ENCODE results near the gene NXT2. TPM values are rescaled to one million over a fixed set of nuclear protein-coding genes. Genes with fewer than 3 reads are reported as not detected.

NXT2 gene
- total RNA-seq, 1 donor from 2014 or later: 9.3 TPM

DNA sequence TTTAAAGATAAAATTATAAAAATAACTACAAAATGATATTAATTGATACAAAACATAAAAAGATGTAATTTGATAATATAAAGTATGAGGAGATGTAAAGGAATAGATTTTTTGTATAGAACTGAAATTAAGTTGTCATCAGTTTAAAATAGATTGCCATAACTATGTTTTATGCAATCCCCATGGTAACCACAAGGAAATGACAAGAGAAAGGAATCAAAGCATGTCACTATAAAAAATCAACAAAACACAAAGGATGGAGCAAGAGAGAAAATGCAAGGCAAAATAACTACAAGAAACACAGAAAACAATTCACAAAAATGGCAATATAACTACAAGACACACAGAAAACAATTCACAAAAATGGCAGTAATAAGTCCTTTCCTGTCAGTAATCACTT is 27.7 kb upstream of the NXT2 start:
- ATAC-seq: no peak
- intact Hi-C loops (cut with DNase I): no loop called here
- Histone ChIP-seq H3K27ac (no peak overlapping the region), H3K36me3 (no peaks in the 10 kb centered on the region), H3K4me3 (no peak overlapping the region), H3K27me3 (no peaks in the 10 kb centered on the region), H3K4me1 (no peaks in the 10 kb centered on the region), H3K9me3 (no peaks in the 10 kb centered on the region)
- no peak for DNase-seq
- TF ChIP-seq, protein P1, sequence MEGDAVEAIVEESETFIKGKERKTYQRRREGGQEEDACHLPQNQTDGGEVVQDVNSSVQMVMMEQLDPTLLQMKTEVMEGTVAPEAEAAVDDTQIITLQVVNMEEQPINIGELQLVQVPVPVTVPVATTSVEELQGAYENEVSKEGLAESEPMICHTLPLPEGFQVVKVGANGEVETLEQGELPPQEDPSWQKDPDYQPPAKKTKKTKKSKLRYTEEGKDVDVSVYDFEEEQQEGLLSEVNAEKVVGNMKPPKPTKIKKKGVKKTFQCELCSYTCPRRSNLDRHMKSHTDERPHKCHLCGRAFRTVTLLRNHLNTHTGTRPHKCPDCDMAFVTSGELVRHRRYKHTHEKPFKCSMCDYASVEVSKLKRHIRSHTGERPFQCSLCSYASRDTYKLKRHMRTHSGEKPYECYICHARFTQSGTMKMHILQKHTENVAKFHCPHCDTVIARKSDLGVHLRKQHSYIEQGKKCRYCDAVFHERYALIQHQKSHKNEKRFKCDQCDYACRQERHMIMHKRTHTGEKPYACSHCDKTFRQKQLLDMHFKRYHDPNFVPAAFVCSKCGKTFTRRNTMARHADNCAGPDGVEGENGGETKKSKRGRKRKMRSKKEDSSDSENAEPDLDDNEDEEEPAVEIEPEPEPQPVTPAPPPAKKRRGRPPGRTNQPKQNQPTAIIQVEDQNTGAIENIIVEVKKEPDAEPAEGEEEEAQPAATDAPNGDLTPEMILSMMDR (IDR thresholded peaks at IDR 0.05): no peak

DNA sequence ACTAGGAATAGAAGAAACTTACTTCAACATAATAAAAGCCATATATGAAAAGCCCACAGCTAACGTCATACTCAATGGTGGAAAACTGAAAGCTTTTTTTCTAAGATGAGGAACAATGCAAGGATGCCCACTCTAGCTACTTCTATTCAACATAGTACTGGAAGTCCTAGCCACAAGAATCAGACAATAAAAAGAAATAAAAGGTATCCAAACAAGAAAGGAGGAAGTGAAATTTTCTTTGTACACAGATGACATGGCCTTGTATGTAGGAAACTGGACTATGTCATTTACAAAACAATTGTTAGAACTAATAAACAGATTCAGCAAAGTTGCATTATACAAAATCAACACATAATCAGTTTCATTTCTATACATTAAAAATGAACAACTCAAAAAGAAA is 25.5 kb upstream of the NXT2 start:
- DNase-seq: no peak
- TF ChIP-seq, protein P1 (IDR thresholded peaks at IDR 0.05): no peak
- no peak overlapping the region for H3K27ac ChIP-seq
- H3K36me3 ChIP-seq: no peaks in the 10 kb centered on the region
- no peak for ATAC-seq
- no peak overlapping the region for H3K4me3 ChIP-seq
- intact Hi-C loops (cut with DNase I): no loop called here
- H3K9me3 ChIP-seq: no peaks in the 10 kb centered on the region
- H3K27me3 ChIP-seq: no peaks in the 10 kb centered on the region
- H3K4me1 ChIP-seq: no peaks in the 10 kb centered on the region

DNA sequence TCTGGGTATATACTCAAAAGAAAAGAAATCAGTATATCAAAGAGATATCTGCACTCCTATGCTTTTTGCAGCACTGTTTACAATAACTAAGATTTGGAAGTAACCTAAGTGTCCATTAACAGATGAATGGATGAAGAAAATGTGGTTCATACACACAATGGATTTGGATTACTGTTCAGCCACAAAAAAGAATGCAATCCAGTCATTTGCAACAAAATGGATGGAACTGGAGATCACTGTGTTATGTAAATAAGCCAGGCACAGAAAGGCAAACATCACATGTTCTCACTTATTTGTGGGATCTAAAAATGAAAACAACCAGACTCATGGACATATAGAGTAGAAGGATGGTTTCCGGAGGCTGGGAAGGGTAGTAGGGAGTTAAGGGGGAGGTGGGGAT is 17.6 kb upstream of the NXT2 start:
- no peaks in the 10 kb centered on the region for H3K9me3 ChIP-seq
- intact Hi-C loops (cut with DNase I): no loop called here
- H3K27ac ChIP-seq: no peak overlapping the region
- H3K4me1 ChIP-seq: no peaks in the 10 kb centered on the region
- H3K36me3 ChIP-seq: no peaks in the 10 kb centered on the region
- ATAC-seq (no peak), DNase-seq (no peak)
- no peak overlapping the region for H3K4me3 ChIP-seq
- no peaks in the 10 kb centered on the region for H3K27me3 ChIP-seq
- TF ChIP-seq, protein P1 (IDR thresholded peaks at IDR 0.05): no peak

DNA sequence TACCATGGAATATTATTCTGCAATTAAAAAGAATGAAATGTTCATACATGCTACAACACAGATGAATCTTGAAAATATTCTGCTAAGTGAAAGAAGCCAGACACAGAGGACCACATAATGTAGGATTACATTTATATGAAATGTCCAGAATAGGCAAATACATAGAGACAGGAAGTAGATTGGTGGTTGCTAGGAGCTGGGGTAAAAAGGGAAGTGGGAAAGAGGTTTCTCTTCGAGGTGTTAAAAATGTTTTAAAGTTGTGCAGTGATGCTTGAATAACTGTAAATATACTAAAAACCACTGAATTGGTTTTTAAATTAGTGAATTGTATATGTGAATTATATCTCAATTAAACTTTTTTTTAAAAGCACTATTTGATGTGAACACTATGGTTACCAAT is 3.6 kb upstream of the NXT2 start:
- intact Hi-C loops (cut with DNase I): no loop called here
- no peaks in the 10 kb centered on the region for H3K36me3 ChIP-seq
- peaks cover 3% of the 10 kb centered on the region for H3K4me1 ChIP-seq
- no peaks in the 10 kb centered on the region for H3K9me3 ChIP-seq
- TF ChIP-seq, protein P1 (IDR thresholded peaks at IDR 0.05): no peak
- no peak overlapping the region for H3K27ac ChIP-seq
- ATAC-seq: no peak
- no peak for DNase-seq
- no peak overlapping the region for H3K4me3 ChIP-seq
- no peaks in the 10 kb centered on the region for H3K27me3 ChIP-seq

DNA sequence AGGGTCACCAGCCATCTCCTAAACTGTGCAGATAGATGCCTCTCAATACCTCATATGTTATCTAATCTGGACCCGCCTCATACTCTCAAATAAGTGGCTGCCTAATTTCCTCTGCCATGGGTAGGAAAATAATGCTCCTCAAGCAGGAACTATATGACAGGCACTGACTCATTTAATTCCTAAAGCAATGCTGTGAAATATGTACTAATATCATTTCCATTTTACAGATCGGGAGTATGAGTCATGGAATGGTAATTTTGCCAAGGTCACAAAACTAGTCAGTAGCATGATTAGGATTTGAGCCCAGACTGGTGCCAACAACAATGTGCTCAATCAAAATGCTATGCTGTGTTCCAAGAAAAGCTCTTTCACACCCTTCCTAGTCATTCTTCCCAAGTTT is 3.0 kb upstream of the NXT2 start:
- H3K9me3 ChIP-seq: no peaks in the 10 kb centered on the region
- H3K36me3 ChIP-seq: no peaks in the 10 kb centered on the region
- no peak for DNase-seq
- H3K27me3 ChIP-seq: no peaks in the 10 kb centered on the region
- H3K27ac ChIP-seq: no peak overlapping the region
- peaks cover 4% of the 10 kb centered on the region for H3K4me1 ChIP-seq
- intact Hi-C loops (cut with DNase I): no loop called here
- no peak overlapping the region for H3K4me3 ChIP-seq
- no peak for ATAC-seq
- TF ChIP-seq, protein P1 (IDR thresholded peaks at IDR 0.05): no peak

DNA sequence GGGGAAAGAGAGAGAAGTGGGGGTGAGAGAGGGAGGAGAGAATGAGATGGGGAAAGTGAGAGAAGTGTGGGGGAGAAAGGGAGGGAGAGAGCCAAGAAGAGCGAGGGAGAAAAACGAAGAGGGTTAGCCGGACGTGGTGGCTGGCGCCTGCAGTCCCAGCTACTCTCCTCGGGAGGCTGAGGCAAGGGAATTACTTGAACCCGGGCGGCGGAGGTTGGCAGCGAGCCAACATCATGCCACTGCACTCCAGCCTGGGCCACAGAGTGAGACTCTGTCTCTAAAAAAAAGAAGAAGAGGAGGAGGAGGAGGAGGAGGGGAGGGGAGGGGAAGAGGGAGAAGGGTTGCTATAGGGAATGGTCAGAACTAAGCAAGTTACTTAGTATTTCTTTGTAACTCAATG is 1.7 kb upstream of the NXT2 start:
- no peaks in the 10 kb centered on the region for H3K36me3 ChIP-seq
- no peak overlapping the region for H3K4me3 ChIP-seq
- H3K9me3 ChIP-seq: no peaks in the 10 kb centered on the region
- ATAC-seq (no peak), DNase-seq (no peak)
- peaks cover 4% of the 10 kb centered on the region for H3K4me1 ChIP-seq
- intact Hi-C loops (cut with DNase I): no loop called here
- TF ChIP-seq, protein P1 (IDR thresholded peaks at IDR 0.05): no peak
- no peak overlapping the region for H3K27ac ChIP-seq
- H3K27me3 ChIP-seq: no peaks in the 10 kb centered on the region
